ENCODE measurements around the gene RAB37. TPM values are rescaled to one million over a fixed set of nuclear protein-coding genes. Genes with fewer than 3 reads are reported as not detected.
A peak's percentile ranks its signal among the peaks of the same experiment; 100 is the strongest.

RAB37 gene
- total RNA-seq, 1 donor from 2014 or later = 0.38 TPM

DNA sequence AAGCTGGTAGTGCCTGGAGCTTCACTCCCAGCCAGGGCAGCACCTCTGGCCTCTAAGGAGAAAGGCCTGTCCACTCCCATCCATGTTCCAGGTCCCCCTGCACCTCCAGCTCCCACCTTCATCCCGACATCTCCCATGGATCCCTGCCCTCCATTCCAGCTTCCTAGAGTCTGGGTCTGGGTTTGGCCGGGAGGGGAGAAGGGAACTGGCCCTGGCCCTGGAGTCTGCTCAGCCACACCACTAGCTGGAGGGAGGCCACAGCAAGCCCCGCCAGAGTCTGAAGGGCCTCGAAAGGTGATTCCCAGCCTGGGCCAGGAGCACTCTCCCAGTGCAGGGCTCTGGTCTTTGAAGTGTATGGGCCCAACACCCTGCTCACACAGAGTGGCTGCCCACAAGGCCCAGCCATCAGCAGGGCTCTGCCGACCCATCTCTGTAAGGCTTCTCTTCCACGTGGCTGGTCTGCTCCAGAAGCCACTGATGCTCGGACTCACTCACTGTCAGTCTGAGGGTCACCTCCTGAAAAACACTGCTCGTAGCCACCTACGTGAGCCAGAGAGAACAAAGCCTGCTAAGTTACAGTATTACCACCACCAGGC, 34.4 kb downstream of the RAB37 start:
- peaks cover 15% of the 10 kb centered on the region for H3K36me3 Mint-ChIP-seq
- no peak overlapping the region for H3K4me3 Mint-ChIP-seq
- TF ChIP-seq, protein P1, sequence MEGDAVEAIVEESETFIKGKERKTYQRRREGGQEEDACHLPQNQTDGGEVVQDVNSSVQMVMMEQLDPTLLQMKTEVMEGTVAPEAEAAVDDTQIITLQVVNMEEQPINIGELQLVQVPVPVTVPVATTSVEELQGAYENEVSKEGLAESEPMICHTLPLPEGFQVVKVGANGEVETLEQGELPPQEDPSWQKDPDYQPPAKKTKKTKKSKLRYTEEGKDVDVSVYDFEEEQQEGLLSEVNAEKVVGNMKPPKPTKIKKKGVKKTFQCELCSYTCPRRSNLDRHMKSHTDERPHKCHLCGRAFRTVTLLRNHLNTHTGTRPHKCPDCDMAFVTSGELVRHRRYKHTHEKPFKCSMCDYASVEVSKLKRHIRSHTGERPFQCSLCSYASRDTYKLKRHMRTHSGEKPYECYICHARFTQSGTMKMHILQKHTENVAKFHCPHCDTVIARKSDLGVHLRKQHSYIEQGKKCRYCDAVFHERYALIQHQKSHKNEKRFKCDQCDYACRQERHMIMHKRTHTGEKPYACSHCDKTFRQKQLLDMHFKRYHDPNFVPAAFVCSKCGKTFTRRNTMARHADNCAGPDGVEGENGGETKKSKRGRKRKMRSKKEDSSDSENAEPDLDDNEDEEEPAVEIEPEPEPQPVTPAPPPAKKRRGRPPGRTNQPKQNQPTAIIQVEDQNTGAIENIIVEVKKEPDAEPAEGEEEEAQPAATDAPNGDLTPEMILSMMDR (IDR thresholded peaks at IDR 0.05; ENCODE audit: unreplicated experiment) = no peak
- H3K27me3 Mint-ChIP-seq (ENCODE audit: low read depth) = no peaks in the 10 kb centered on the region
- H3K4me1 Mint-ChIP-seq = peaks cover 25% of the 10 kb centered on the region
- H3K27ac Mint-ChIP-seq = no peak overlapping the region
- no peaks in the 10 kb centered on the region for H3K9me3 Mint-ChIP-seq
- DNase-seq (ENCODE audit: low spot score in 2 of 2, unreplicated experiment in 2 of 2) = no peak

DNA sequence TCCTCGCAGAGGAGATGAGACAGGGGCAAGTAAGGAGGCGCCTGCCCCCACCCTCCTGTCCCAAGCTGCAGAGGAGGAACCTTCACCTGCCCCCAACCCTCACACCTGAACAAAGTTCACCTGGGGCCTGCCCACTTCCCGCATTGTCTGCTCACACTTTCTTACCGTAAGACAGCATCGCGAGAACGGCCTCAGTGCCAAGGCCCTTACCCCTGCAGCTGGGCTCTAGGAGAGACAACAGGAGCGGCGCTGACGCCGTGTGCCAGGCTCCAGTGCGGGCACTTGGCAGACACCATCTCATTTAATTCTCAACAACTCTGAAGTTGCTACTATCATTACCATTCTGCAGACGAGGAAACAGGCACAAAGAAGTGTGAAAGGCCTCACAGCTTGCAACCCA, 35.0 kb downstream of the RAB37 start:
- Mint-ChIP-seq H3K4me1 (peaks cover 30% of the 10 kb centered on the region), H3K4me3 (no peak overlapping the region), H3K27me3 (ENCODE audit: low read depth) (no peaks in the 10 kb centered on the region), H3K9me3 (no peaks in the 10 kb centered on the region), H3K27ac (no peak overlapping the region), H3K36me3 (peaks cover 15% of the 10 kb centered on the region)
- DNase-seq (ENCODE audit: low spot score in 2 of 2, unreplicated experiment in 2 of 2) = no peak
- TF ChIP-seq, protein P1 (IDR thresholded peaks at IDR 0.05; ENCODE audit: unreplicated experiment) = no peak

DNA sequence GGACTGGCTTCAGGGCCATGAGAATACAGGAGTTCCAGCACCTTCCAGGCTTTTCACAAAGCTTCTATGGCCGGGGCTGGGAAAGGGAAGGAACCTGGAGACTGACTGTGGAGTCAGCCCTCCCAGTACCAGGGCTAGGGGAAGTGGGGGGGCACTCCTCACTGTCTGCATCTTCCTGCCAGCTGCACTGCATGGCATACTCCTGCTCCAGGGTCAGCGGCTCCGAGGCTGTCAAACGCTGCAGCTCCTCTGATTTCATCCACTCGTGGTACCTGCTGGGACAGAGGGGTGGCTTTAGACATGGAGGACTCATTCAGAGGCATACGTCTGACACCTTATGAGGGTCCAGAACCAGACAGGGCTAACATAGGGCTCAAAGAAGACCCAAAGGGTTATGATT, 36.4 kb downstream of the RAB37 start:
- Mint-ChIP-seq H3K4me1 (peaks cover 36% of the 10 kb centered on the region), H3K36me3 (peaks cover 13% of the 10 kb centered on the region), H3K9me3 (no peaks in the 10 kb centered on the region), H3K27ac (peak overlapping the region; percentile 90), H3K4me3 (no peak overlapping the region), H3K27me3 (ENCODE audit: low read depth) (no peaks in the 10 kb centered on the region)
- DNase-seq (ENCODE audit: low spot score in 2 of 2, unreplicated experiment in 2 of 2) = no peak
- TF ChIP-seq, protein P1 (IDR thresholded peaks at IDR 0.05; ENCODE audit: unreplicated experiment) = no peak

DNA sequence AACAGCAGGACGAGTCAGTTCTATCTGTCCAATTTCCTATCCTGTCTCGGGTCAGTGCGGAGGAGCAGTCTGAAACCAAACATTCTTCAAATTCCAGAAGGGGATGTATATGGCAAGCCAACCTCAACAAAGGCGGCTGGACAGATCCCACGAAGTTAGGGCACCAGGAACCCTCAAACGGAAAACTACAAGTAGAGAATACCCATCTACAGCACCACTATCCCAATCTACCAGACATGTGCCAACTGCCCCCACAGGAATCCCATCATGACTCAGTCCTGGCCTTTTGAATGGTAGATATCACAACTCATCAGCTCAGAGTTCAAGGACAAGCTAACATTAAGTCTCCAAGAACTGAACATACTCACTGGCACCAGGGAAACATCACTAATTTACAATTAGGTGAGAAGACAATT, 36.8 kb downstream of the RAB37 start:
- Mint-ChIP-seq H3K36me3 (peaks cover 9% of the 10 kb centered on the region), H3K4me1 (peaks cover 37% of the 10 kb centered on the region), H3K27ac (peak overlapping the region; percentile 90), H3K9me3 (no peaks in the 10 kb centered on the region), H3K4me3 (peak overlapping the region; percentile 56), H3K27me3 (ENCODE audit: low read depth) (no peaks in the 10 kb centered on the region)
- no peak for DNase-seq (ENCODE audit: low spot score in 2 of 2, unreplicated experiment in 2 of 2)
- TF ChIP-seq, protein P1 (IDR thresholded peaks at IDR 0.05; ENCODE audit: unreplicated experiment) = no peak

DNA sequence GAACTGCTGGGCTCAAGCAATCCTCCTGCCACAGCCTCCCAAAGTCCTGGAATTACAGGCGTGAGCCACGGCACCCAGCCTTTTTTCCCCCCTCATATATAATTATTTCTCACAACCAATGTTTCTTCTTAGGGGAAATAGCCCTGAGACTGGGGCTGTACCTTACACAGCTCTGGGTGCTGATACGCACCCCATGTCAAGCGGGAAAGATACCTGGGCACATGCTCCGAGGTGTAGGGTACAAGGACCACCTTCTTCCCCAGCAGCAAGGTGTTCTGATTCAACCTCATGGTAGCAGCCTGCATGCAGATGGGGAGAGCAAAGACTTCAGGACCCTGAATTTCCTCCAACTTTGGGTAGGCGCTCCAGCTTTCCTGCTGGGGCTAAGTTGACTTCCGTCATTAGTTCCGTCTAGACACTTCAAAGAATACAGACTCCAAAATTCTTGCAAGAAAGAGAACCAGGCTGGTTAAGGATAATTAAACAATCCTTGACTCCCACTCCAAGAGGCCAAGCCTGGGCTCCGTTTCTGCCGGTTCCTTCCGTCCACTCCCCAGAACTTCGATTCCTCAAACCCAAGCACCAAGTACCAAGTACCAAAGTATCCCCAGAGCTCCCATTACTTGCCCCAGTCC, 38.5 kb downstream of the RAB37 start:
- Mint-ChIP-seq H3K4me3 (peak overlapping the region; percentile 85), H3K36me3 (peaks cover 7% of the 10 kb centered on the region), H3K27ac (peak overlapping the region; percentile 94), H3K9me3 (no peaks in the 10 kb centered on the region), H3K4me1 (peaks cover 41% of the 10 kb centered on the region), H3K27me3 (ENCODE audit: low read depth) (no peaks in the 10 kb centered on the region)
- TF ChIP-seq, protein P1 (IDR thresholded peaks at IDR 0.05; ENCODE audit: unreplicated experiment) = no peak
- DNase-seq (ENCODE audit: low spot score in 2 of 2, unreplicated experiment in 2 of 2) = no peak
